SK-N-MC (cell line): Measurements from ENCODE around the gene P3H3.

Source experiments
- EZH2 ChIP-seq: fragments of 200-600 bp; sonication (generic); IDR thresholded peaks from one replicate; pipeline ENCODE4 v1.6.1; 2017; ENCODE audit warnings: antibody characterized with exemption
- FOXP2 ChIP-seq: optimal IDR thresholded peaks from 2 replicates; pipeline ENCODE3; 2011; ENCODE audit warnings: mild to moderate bottlenecking, moderate library complexity; ENCODE audit not compliant: insufficient read depth; ENCODE audit errors: extremely low read length, control extremely low read depth
- POLR2AphosphoS5 ChIP-seq: IDR thresholded peaks from 2 replicates; pipeline ENCODE4 v1.6.1; 2012; ENCODE audit warnings: mild to moderate bottlenecking, low read depth, low read length, borderline replicate concordance

GRCh38 chr12:6779708-6780432, 48.3 kb upstream of the P3H3 start:
- TF ChIP-seq POLR2AphosphoS5 = no peak
- no peak for TF ChIP-seq EZH2
- TF ChIP-seq FOXP2 = no peak
